SK-N-SH treated with all-trans-retinoic acid at 6 μM for 48 hours (cell line): Measurements from ENCODE around the gene PTGS2.

Experiments
- ATAC-seq: fragments of 200-7000 bp; cut with Tn5 transposase; 3 replicates; pipeline ENCODE4 v1.9.1; 2020; ENCODE audit warnings: mild to moderate bottlenecking, moderate library complexity
- ARNTL ChIP-seq: fragments of 450-650 bp; formaldehyde crosslinking; IDR thresholded peaks from 2 replicates; pipeline ENCODE4 v1.5.0; 2020; ENCODE audit warnings: low read depth, mild to moderate bottlenecking, moderate library complexity, borderline replicate concordance
- BACH2 ChIP-seq: fragments of 250-450 bp; sonication (Bioruptor Pico); IDR thresholded peaks from 2 replicates; pipeline ENCODE4 v1.9.0; 2021; ENCODE audit warnings: mild to moderate bottlenecking, borderline replicate concordance
- CSDC2 ChIP-seq: fragments of 250-450 bp; sonication (Bioruptor Pico); IDR thresholded peaks from 2 replicates; pipeline ENCODE4 v1.5.0; 2020; ENCODE audit warnings: mild to moderate bottlenecking, moderate library complexity
- ESRRG ChIP-seq: fragments of 250-450 bp; sonication (Bioruptor Pico); IDR thresholded peaks from 2 replicates; pipeline ENCODE4 v1.6.1; 2021; ENCODE audit warnings: mild to moderate bottlenecking
- GLIS3 ChIP-seq: fragments of 250-450 bp; sonication (Bioruptor Pico); IDR thresholded peaks from 2 replicates; pipeline ENCODE4 v1.5.0; 2020; ENCODE audit warnings: mild to moderate bottlenecking, moderate library complexity
- ISL1 ChIP-seq: fragments of 250-450 bp; sonication (Bioruptor Pico); IDR thresholded peaks from 2 replicates; pipeline ENCODE4 v2.1.2; 2022; ENCODE audit warnings: mild to moderate bottlenecking, moderate library complexity
- OSR1 ChIP-seq: fragments of 250-450 bp; sonication (Bioruptor Pico); IDR thresholded peaks from 2 replicates; pipeline ENCODE4 v1.8.0; 2022; ENCODE audit warnings: moderate library complexity, mild to moderate bottlenecking, inconsistent platforms
- RARB ChIP-seq: fragments of 250-450 bp; sonication (Bioruptor Pico); IDR thresholded peaks from 2 replicates; pipeline ENCODE4 v1.8.0; 2021; ENCODE audit warnings: mild to moderate bottlenecking, moderate library complexity
- SNAI2 ChIP-seq: fragments of 250-450 bp; sonication (Bioruptor Pico); IDR thresholded peaks from 2 replicates; pipeline ENCODE4 v1.5.0; 2020; ENCODE audit warnings: mild to moderate bottlenecking, moderate library complexity
- TOX ChIP-seq: fragments of 250-450 bp; sonication (Bioruptor Pico); IDR thresholded peaks from 2 replicates; pipeline ENCODE4 v1.8.0; 2021; ENCODE audit warnings: mild to moderate bottlenecking, moderate library complexity, borderline replicate concordance
- TSHZ2 ChIP-seq: fragments of 250-450 bp; sonication (Bioruptor Pico); IDR thresholded peaks from 2 replicates; pipeline ENCODE4 v1.5.0; 2020; ENCODE audit warnings: mild to moderate bottlenecking, moderate library complexity
- ZFP3 ChIP-seq: fragments of 250-450 bp; sonication (Bioruptor Pico); IDR thresholded peaks from 2 replicates; pipeline ENCODE4 v1.5.0; 2020; ENCODE audit warnings: mild to moderate bottlenecking, moderate library complexity
- ZNF565 ChIP-seq: fragments of 450-650 bp; formaldehyde crosslinking; conservative IDR thresholded peaks from 2 replicates; pipeline ENCODE4 v1.5.0; 2020; ENCODE audit warnings: low read depth, mild to moderate bottlenecking, moderate library complexity
- ZNF70 ChIP-seq: fragments of 450-650 bp; formaldehyde crosslinking; IDR thresholded peaks from 2 replicates; pipeline ENCODE4 v1.5.0; 2020; ENCODE audit warnings: mild to moderate bottlenecking, moderate library complexity
- ZNF8 ChIP-seq: fragments of 450-650 bp; formaldehyde crosslinking; IDR thresholded peaks from 2 replicates; pipeline ENCODE4 v1.5.0; 2020; ENCODE audit warnings: mild to moderate bottlenecking, moderate library complexity
- TF ChIP-seq, protein P1 (sequence below): fragments of 250-450 bp; sonication (Bioruptor Pico); IDR thresholded peaks from 2 replicates; pipeline ENCODE4 v1.5.1; 2020; ENCODE audit warnings: low read depth, mild to moderate bottlenecking, moderate library complexity
- TF ChIP-seq, protein P2 (sequence below): fragments of 250-450 bp; sonication (Bioruptor Pico); IDR thresholded peaks from 2 replicates; pipeline ENCODE4 v1.8.0; 2020; ENCODE audit warnings: mild to moderate bottlenecking, moderate library complexity, borderline replicate concordance
- TF ChIP-seq, protein P3 (sequence below): fragments of 250-450 bp; sonication (Bioruptor Pico); IDR thresholded peaks from 2 replicates; pipeline ENCODE4 v1.5.1; 2021; ENCODE audit warnings: mild to moderate bottlenecking, moderate library complexity

Gene PTGS2

DNA sequence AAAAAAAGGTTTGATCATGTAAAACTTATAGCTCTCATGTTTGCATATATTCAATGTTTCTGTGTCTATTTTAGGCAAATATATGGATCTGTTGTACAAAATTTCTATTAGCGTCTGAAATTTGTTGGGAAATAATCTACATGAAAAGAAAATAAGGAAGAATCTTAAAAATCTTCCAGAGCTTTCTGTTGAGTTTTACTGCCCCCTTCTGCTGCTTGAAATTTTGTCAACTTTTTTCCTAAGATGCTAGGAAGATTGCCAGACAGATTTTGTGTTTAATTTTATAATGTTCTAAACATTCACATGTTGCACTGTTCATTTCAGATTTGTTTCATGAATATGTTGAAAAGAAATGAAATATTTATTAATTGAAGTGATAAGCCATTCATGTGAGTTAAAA is 2.5 kb upstream of the PTGS2 start:
- TF ChIP-seq ZNF565 (CRISPR knock-in tag) (no peak), OSR1 (CRISPR knock-in tag) (no peak)
- no peak for ATAC-seq

DNA sequence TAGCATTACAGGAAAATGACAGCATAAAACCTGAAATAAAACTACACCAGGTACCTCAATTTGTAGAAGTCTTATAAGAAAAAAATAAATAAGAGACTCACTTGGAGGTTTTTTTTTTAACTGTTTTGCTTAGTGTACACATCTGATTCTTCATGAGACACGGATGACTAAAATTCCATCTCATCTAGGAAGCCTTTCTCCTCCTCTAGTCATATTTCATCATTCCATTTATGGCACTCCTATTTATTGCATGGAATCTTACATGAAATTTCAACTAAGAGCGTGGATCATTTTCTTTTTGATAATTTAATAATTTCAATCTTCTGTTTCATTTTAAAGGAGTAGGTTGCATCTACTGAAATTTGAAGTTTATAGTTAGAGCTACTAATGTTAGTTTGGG is 1.6 kb upstream of the PTGS2 start:
- ATAC-seq, result no peak
- TF ChIP-seq, protein P1, sequence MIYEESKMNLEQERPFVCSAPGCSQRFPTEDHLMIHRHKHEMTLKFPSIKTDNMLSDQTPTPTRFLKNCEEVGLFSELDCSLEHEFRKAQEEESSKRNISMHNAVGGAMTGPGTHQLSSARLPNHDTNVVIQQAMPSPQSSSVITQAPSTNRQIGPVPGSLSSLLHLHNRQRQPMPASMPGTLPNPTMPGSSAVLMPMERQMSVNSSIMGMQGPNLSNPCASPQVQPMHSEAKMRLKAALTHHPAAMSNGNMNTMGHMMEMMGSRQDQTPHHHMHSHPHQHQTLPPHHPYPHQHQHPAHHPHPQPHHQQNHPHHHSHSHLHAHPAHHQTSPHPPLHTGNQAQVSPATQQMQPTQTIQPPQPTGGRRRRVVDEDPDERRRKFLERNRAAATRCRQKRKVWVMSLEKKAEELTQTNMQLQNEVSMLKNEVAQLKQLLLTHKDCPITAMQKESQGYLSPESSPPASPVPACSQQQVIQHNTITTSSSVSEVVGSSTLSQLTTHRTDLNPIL, result no peak
- TF ChIP-seq GLIS3 (CRISPR knock-in tag), result no peak
- no peak for TF ChIP-seq BACH2
- no peak for TF ChIP-seq ISL1 (CRISPR knock-in tag)
- no peak for TF ChIP-seq RARB (CRISPR knock-in tag)
- TF ChIP-seq, protein P2, sequence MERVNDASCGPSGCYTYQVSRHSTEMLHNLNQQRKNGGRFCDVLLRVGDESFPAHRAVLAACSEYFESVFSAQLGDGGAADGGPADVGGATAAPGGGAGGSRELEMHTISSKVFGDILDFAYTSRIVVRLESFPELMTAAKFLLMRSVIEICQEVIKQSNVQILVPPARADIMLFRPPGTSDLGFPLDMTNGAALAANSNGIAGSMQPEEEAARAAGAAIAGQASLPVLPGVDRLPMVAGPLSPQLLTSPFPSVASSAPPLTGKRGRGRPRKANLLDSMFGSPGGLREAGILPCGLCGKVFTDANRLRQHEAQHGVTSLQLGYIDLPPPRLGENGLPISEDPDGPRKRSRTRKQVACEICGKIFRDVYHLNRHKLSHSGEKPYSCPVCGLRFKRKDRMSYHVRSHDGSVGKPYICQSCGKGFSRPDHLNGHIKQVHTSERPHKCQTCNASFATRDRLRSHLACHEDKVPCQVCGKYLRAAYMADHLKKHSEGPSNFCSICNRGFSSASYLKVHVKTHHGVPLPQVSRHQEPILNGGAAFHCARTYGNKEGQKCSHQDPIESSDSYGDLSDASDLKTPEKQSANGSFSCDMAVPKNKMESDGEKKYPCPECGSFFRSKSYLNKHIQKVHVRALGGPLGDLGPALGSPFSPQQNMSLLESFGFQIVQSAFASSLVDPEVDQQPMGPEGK (CRISPR knock-in tag), result no peak

GRCh38 chr1:186681121-186681520 is 898 bp upstream of the PTGS2 start:
- TF ChIP-seq BACH2 (no peak), ESRRG (CRISPR knock-in tag) (no peak), OSR1 (CRISPR knock-in tag) (no peak), GLIS3 (CRISPR knock-in tag) (no peak), RARB (CRISPR knock-in tag) (no peak), TSHZ2 (no peak)
- TF ChIP-seq, protein P1, result no peak
- peak; percentile 7 for ATAC-seq

- no peak for TF ChIP-seq BACH2
- TF ChIP-seq, all 23 proteins: peak for 0
- ATAC-seq, result peak; percentile 66
Measured at GRCh38 chr1:186679924-186680244, 339 bp downstream of the PTGS2 start.

DNA sequence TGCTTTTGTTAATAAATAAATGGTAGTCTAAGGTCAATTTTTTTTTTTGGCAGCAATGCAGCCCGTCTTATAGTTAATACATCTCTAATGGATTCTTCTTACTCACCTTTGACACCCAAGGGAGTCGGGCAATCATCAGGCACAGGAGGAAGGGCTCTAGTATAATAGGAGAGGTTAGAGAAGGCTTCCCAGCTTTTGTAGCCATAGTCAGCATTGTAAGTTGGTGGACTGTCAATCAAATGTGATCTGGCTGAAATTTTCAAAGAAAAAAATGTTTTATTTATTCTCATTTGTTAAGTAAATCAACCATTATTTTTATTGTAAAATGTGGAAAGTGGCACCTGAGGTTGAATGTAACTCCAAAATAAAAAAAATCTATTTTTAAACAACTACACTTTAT is 2.1 kb downstream of the PTGS2 start:
- no peak for ATAC-seq
- TF ChIP-seq RARB (CRISPR knock-in tag) (no peak), ZNF565 (CRISPR knock-in tag) (no peak), ISL1 (CRISPR knock-in tag) (no peak), ZFP3 (no peak), OSR1 (CRISPR knock-in tag) (no peak), ZNF70 (CRISPR knock-in tag) (no peak)
- TF ChIP-seq, protein P2 (CRISPR knock-in tag), result no peak

GRCh38 chr1:186672596-186672995 is 7.6 kb downstream of the PTGS2 start:
- no peak for TF ChIP-seq ISL1 (CRISPR knock-in tag)
- ATAC-seq, result no peak

GRCh38 chr1:186672131-186672530 is 8.1 kb downstream of the PTGS2 start:
- ATAC-seq, result no peak
- TF ChIP-seq SNAI2, result no peak
- no peak for TF ChIP-seq ARNTL (CRISPR knock-in tag)
- TF ChIP-seq, protein P2 (CRISPR knock-in tag), result no peak
- TF ChIP-seq ZNF8, result no peak
- TF ChIP-seq CSDC2, result no peak
- TF ChIP-seq, protein P3, sequence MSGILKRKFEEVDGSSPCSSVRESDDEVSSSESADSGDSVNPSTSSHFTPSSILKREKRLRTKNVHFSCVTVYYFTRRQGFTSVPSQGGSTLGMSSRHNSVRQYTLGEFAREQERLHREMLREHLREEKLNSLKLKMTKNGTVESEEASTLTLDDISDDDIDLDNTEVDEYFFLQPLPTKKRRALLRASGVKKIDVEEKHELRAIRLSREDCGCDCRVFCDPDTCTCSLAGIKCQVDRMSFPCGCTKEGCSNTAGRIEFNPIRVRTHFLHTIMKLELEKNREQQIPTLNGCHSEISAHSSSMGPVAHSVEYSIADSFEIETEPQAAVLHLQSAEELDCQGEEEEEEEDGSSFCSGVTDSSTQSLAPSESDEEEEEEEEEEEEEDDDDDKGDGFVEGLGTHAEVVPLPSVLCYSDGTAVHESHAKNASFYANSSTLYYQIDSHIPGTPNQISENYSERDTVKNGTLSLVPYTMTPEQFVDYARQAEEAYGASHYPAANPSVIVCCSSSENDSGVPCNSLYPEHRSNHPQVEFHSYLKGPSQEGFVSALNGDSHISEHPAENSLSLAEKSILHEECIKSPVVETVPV (CRISPR knock-in tag), result no peak
- no peak for TF ChIP-seq ESRRG (CRISPR knock-in tag)
- TF ChIP-seq TOX (CRISPR knock-in tag), result no peak
- TF ChIP-seq ZFP3, result no peak
- TF ChIP-seq ISL1 (CRISPR knock-in tag), result no peak
- no peak for TF ChIP-seq BACH2
